Mesendoderm (in vitro differentiated cells): ENCODE measurements around the gene PLIN4.
"Not testable (repeated sequence)": the region's sequence is repeated elsewhere in the genome, so short reads cannot be mapped to it uniquely, and the experiment has no call there.

Experiments
- DNase-seq: peaks from one replicate; pipeline ENCODE4 v3.0.0; 2013
- H2AK5ac ChIP-seq: 2 replicates; pipeline ENCODE4 v1.6.1; 2013; ENCODE audit warnings: low read length, inconsistent platforms
- H2BK120ac ChIP-seq: 2 replicates; pipeline ENCODE4 v1.6.1; 2013; ENCODE audit warnings: low read depth, mild to moderate bottlenecking, low read length, moderate library complexity, mixed read lengths
- H2BK15ac ChIP-seq: replicated peaks from 2 replicates; pipeline ENCODE4 v1.6.1; 2013; ENCODE audit warnings: low read depth, mild to moderate bottlenecking, moderate library complexity
- H2BK5ac ChIP-seq: 2 replicates; pipeline ENCODE4 v1.6.1; 2013; ENCODE audit warnings: low read length, inconsistent platforms
- H3K18ac ChIP-seq: 2 replicates; pipeline ENCODE4 v1.6.1; 2013; ENCODE audit warnings: mild to moderate bottlenecking, low read length, mixed read lengths
- H3K23ac ChIP-seq: one replicate; pipeline ENCODE4 v1.6.1; 2013; ENCODE audit warnings: low read length
- H3K27ac ChIP-seq: 2 replicates; pipeline ENCODE4 v1.5.1; 2013; ENCODE audit warnings: low read depth, mild to moderate bottlenecking, inconsistent platforms, low read length, moderate library complexity
- H3K27me3 ChIP-seq: 2 replicates; pipeline ENCODE4 v1.6.1; 2013; ENCODE audit warnings: low read length, control low read depth, mild to moderate bottlenecking, inconsistent platforms; ENCODE audit not compliant: insufficient read depth, poor library complexity
- H3K36me3 ChIP-seq: 2 replicates; pipeline ENCODE4 v1.6.1; 2013; ENCODE audit warnings: low read length, inconsistent platforms; ENCODE audit not compliant: control insufficient read depth, insufficient read depth
- H3K4ac ChIP-seq: one replicate; pipeline ENCODE4 v1.6.1; 2013; ENCODE audit warnings: low read depth, mild to moderate bottlenecking, low read length, moderate library complexity
- H3K4me1 ChIP-seq: 2 replicates; pipeline ENCODE4 v1.6.1; 2013; ENCODE audit warnings: low read depth, low read length, inconsistent platforms; ENCODE audit not compliant: control insufficient read depth
- H3K4me2 ChIP-seq: 2 replicates; pipeline ENCODE4 v1.6.1; 2013; ENCODE audit warnings: low read length
- H3K4me3 ChIP-seq: 2 replicates; pipeline ENCODE4 v1.5.1; 2013; ENCODE audit warnings: mild to moderate bottlenecking, low read length
- H3K56ac ChIP-seq: one replicate; pipeline ENCODE4 v1.6.1; 2013; ENCODE audit warnings: low read length
- H3K79me1 ChIP-seq: 2 replicates; pipeline ENCODE4 v1.6.1; 2013; ENCODE audit warnings: low read length, inconsistent platforms
- H3K79me2 ChIP-seq: 2 replicates; pipeline ENCODE4 v1.6.1; 2013; ENCODE audit warnings: mild to moderate bottlenecking, low read length; ENCODE audit not compliant: control insufficient read depth, insufficient read depth
- H3K9ac ChIP-seq: 2 replicates; pipeline ENCODE4 v1.6.1; 2013; ENCODE audit warnings: low read length, inconsistent platforms
- H4K5ac ChIP-seq: one replicate; pipeline ENCODE4 v1.6.1; 2013; ENCODE audit warnings: low read length
- H4K8ac ChIP-seq: one replicate; pipeline ENCODE4 v1.6.1; 2013; ENCODE audit warnings: low read depth, mild to moderate bottlenecking, control low read depth, low read length, moderate library complexity
- WGBS: extraction: QIAGEN DNeasy Blood & Tissue Kit; methylation state at CpG from one replicate; pipeline ENCODE4 v1.1.7; 2013; ENCODE audit warnings: low lambda C conversion rate, missing lambda C conversion rate; ENCODE audit not compliant: insufficient coverage; ENCODE audit errors: extremely low coverage; 5-methylcytosine and 5-hydroxymethylcytosine counted together

The PLIN4 gene

GRCh38 chr19:4542896-4543841 lies 24.9 kb upstream of the PLIN4 start:
- Histone ChIP-seq H2BK15ac (no peak overlapping the region), H3K9ac (no peak overlapping the region), H3K4me2 (no peak overlapping the region), H2BK120ac (no peak overlapping the region), H3K36me3 (no peaks in the 10 kb centered on the region), H3K56ac (no peak overlapping the region), H2AK5ac (no peak overlapping the region), H3K79me1 (no peaks in the 10 kb centered on the region), H3K18ac (no peak overlapping the region), H4K5ac (no peak overlapping the region), H2BK5ac (no peak overlapping the region), H3K27ac (no peak overlapping the region), H3K4me3 (no peak overlapping the region), H3K79me2 (no peaks in the 10 kb centered on the region), H3K23ac (no peak overlapping the region), H3K4ac (no peak overlapping the region), H3K27me3 (no peaks in the 10 kb centered on the region), H3K4me1 (no peaks in the 10 kb centered on the region), H4K8ac (no peak overlapping the region)
- no CpG with 5 or more reads among the region's 77 CpGs for WGBS
- DNase-seq: no peak

DNA sequence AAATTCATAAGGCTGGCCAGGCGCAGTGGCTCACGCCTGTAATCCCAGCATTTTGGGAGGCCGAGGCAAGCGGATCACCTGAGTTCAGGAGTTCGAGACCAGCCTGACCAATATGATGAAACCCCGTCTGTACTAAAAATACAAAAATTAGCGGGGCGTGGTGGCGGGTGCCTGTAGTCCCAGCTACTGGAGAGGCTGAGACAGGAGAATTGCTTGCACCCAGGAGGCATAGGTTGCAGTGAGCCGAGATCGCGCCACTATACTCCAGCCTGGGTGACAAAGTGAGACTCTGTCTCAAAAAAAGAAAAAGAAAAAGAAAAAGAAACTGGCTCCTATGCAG lies 23.5 kb upstream of the PLIN4 start:
- no CpG with 5 or more reads among the region's 12 CpGs for WGBS

DNA sequence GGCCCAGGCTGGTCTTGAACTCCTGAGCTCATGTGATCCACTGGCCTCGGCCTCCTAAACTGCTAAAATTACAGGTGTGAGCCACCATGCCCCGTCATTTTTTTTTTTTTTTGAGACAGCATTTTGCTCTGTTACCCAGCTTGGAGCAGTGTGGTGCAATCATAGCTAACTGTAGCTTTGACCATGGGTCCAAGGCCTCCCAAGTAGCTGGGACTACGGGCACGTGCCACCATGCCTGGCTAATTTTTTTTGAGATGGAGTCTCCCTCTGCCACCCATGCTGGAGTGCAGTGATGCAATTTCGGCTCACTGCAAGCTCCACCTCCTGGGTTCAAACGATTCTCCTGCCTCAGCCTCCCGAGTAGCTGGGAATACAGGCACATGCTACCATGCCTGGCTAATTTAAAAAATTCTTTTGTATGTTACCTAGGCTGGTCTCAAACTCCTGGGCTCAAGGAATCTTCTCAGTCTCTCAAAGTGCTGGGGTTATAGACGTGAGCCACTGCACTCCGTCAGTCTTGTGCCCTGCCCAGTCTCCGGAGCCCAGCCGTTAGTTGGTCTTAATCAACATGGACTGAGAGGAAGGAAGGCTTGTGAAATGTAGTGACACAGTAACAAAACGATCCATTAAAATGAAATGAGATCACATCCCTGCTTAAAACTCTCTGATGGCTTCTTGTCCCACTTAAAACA lies 23.0 kb upstream of the PLIN4 start:
- Histone ChIP-seq H3K27me3 (no peaks in the 10 kb centered on the region), H3K18ac (no peak overlapping the region), H3K9ac (no peak overlapping the region), H3K4me3 (no peak overlapping the region), H3K4me1 (no peaks in the 10 kb centered on the region), H3K36me3 (no peaks in the 10 kb centered on the region), H3K23ac (no peak overlapping the region), H3K4me2 (no peak overlapping the region), H3K27ac (no peak overlapping the region), H3K4ac (no peak overlapping the region), H3K79me1 (no peaks in the 10 kb centered on the region), H3K79me2 (no peaks in the 10 kb centered on the region), H2BK120ac (no peak overlapping the region), H2AK5ac (no peak overlapping the region), H3K56ac (no peak overlapping the region), H4K5ac (no peak overlapping the region), H2BK15ac (no peak overlapping the region), H2BK5ac (no peak overlapping the region), H4K8ac (no peak overlapping the region)
- DNase-seq: no peak
- WGBS: no CpG with 5 or more reads among the region's 12 CpGs

More for the DNA sequence above, 23.5 kb upstream of the PLIN4 start:
- H3K23ac ChIP-seq, H3K36me3 ChIP-seq, H2AK5ac ChIP-seq, H3K27me3 ChIP-seq, H3K79me2 ChIP-seq, H2BK120ac ChIP-seq, DNase-seq, H3K9ac ChIP-seq, H3K79me1 ChIP-seq, H3K56ac ChIP-seq, H3K4me1 ChIP-seq, H2BK15ac ChIP-seq, H3K4me3 ChIP-seq, H4K8ac ChIP-seq, H4K5ac ChIP-seq, H2BK5ac ChIP-seq, H3K18ac ChIP-seq, H3K4ac ChIP-seq, H3K27ac ChIP-seq, H3K4me2 ChIP-seq: not testable (repeated sequence)

- Histone ChIP-seq H3K79me1 (no peaks in the 10 kb centered on the region), H4K5ac (no peak within 1 kb of the TSS), H3K4me2 (no peak within 1 kb of the TSS), H3K4ac (no peak within 1 kb of the TSS), H3K4me1 (no peaks in the 10 kb centered on the region), H3K27me3 (no peaks in the 10 kb centered on the region), H3K18ac (no peak within 1 kb of the TSS), H2BK5ac (no peak within 1 kb of the TSS), H3K9ac (no peak within 1 kb of the TSS), H3K4me3 (no peak within 1 kb of the TSS), H2BK15ac (no peak within 1 kb of the TSS), H3K79me2 (no peaks in the 10 kb centered on the region), H2AK5ac (no peak within 1 kb of the TSS), H3K36me3 (no peaks in the 10 kb centered on the region), H2BK120ac (no peak within 1 kb of the TSS), H3K27ac (no peak within 1 kb of the TSS), H4K8ac (no peak within 1 kb of the TSS), H3K23ac (no peak within 1 kb of the TSS), H3K56ac (peak within 1 kb of the TSS; percentile 17)
- DNase-seq: peak; percentile 25
- no CpG with 5 or more reads among the region's 14 CpGs for WGBS
Measured at GRCh38 chr19:4539693-4540581, 21.7 kb upstream of the PLIN4 start, which contains the start of gene LRG1. TSS of gene LRG1 (minus strand) at chr19:4540036. CDS start at chr19:4540013, 23 bp downstream.

DNA sequence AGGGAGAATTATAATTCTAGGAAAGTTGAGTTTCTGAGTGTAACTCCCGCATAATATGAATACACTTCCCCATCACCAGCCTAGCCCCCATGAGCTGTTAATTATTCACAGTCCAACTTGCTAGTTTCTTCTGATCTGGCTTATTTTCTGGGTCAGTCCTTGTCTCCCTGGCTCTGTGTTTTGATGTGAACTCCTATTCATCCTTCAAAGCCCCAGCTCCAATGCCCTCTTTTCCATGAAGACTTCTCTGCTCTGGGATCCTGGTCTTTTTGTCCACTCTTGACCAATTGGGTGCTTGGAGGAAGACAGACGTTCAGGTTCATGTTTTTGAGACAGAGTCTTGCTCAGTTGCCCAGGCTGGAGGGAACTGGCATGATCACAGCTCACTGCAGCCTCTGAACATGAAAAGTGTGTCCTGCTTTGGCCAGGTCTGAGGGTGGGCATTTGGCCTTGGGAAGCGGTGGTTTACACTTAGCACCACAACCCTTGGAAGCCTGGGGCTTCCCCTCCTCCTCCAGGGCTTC lies 20.9 kb upstream of the PLIN4 start:
- H3K79me1 ChIP-seq: no peaks in the 10 kb centered on the region
- no peak overlapping the region for H3K4me3 ChIP-seq
- no peak for DNase-seq
- no peak overlapping the region for H2BK15ac ChIP-seq
- H3K79me2 ChIP-seq: no peaks in the 10 kb centered on the region
- H3K4me2 ChIP-seq: no peak overlapping the region
- no peak overlapping the region for H3K56ac ChIP-seq
- no peaks in the 10 kb centered on the region for H3K4me1 ChIP-seq
- H2AK5ac ChIP-seq: no peak overlapping the region
- no peak overlapping the region for H3K27ac ChIP-seq
- no peak overlapping the region for H3K18ac ChIP-seq
- H4K8ac ChIP-seq: no peak overlapping the region
- no peak overlapping the region for H3K4ac ChIP-seq
- no peak overlapping the region for H3K9ac ChIP-seq
- no peak overlapping the region for H3K23ac ChIP-seq
- no peak overlapping the region for H2BK5ac ChIP-seq
- H2BK120ac ChIP-seq: no peak overlapping the region
- H3K36me3 ChIP-seq: no peaks in the 10 kb centered on the region
- no CpG with 5 or more reads among the region's 3 CpGs for WGBS
- no peaks in the 10 kb centered on the region for H3K27me3 ChIP-seq
- no peak overlapping the region for H4K5ac ChIP-seq
